Stimulated activated CD8-positive, alpha-beta memory T cell treated with anti-CD3 and anti-CD28 coated beads, Interleukin-7, amount 100 ng/mL, for 48 hours (primary cell): Measurements from ENCODE around the gene PLXNB1.

ENCODE experiments used
- DNase-seq, 2 donors: peaks; one replicate each; pipeline ENCODE4 v3.0.0-alpha.2; 2020; ENCODE audit warnings: low read depth in 1 of 2; ENCODE audit errors: extremely low read depth in 1 of 2

PLXNB1 gene

DNA sequence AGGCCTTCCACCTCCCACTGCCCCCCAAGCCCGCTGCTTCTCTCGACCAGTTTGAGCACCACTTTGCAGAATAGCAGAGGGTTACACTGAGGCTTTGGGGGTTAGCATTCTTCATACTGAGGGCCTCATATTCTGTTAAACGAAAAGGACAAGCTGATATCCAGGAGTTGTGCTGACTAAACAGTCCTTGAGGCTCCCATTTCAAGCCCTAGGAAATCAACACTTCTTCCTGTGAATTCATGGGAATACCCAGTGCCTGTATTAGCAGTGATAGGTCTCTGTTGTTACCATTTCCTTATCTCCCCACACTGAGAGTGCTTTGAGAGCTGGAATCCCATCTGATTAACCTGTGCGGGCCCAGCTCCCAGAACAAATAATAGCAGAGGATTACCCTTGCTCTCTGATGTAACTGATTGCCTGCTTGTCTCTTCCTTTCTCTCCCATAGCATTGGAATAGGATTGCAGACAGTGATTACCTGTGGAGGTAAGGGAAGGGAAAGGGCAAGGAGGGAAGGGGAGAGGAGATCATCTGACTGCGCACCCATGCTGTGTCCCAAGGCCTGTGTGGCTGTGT, 56.9 kb downstream of the PLXNB1 start:
- DNase-seq, result no peak

DNA sequence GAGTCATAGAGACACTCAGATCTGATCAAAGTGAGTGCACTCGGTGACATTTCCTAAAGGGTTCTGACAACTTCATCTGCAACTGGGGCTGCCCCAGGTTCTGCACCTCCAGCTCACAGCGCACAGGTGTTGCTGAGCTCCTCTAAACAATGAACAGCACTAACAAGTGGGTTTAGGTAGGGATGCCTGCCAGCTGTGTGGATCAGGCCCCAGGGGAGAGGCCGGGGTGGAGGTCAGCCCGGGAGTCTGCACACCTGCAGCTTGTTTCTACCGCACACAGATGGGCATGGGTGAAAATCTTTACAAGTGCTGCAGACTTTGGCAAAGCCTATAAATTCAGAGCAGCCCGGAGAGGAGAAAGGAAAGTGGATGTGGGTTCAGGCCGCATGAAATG, 57.5 kb downstream of the PLXNB1 start:
- DNase-seq, result no peak

DNA sequence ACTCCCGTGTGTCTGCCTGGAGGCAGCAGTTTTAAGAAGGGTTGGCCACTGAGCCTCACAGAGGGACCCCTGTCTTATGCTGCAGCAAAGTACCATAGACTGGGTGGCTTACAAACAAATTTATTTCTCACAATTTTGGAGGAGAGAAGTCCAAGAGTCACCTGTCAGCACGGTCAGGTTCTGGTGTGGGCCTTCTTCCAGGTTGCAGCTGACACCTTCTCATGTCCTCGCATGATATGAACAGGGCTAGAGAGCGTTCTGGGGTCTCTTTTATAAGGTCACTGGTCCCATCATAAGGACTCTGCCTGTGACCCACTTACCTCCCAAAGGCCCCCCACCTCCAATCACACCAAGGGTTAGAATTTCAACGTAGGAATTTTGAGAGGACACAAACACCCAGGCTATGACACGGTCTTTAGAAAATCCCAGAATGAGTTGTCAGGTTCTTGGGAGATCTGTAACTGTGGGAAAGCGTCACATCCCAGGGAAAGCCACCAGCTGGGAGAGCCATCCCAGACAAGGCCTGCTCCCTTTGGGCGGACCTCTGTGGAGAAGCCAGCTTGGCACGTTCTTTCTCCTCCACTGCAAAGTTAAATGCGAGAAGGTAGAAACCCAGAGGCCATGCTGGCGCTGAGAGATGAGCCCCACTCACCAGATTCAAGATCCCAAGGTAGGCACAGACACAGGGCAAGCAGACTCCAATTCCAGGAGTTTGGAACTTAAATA, 58.1 kb downstream of the PLXNB1 start, which contains the start of gene FBXW12:
Gene FBXW12 (plus strand): TSS at position 569 of the 726 bp plus-strand sequence. CDS start 549 bp downstream, outside the sequence.
- DNase-seq, result no peak

DNA sequence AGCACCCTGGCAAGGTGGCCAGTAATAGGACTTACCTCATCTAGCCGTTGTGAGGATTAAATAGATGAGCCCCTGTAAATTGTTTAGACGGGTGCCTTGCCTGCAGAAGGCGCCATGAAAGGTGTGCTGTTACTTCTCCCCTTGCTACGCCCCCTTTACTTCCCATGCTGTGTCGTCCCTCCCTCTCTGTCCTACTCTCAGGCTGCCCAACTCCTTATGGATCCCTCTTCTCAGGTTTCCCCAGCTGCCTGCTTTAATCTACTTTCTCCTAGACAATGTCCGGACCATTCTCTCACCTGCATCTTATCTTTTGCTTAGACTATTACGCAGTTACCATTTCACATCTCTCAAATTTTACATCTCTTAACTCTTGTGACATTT, 59.6 kb downstream of the PLXNB1 start:
- DNase-seq, result no peak

DNA sequence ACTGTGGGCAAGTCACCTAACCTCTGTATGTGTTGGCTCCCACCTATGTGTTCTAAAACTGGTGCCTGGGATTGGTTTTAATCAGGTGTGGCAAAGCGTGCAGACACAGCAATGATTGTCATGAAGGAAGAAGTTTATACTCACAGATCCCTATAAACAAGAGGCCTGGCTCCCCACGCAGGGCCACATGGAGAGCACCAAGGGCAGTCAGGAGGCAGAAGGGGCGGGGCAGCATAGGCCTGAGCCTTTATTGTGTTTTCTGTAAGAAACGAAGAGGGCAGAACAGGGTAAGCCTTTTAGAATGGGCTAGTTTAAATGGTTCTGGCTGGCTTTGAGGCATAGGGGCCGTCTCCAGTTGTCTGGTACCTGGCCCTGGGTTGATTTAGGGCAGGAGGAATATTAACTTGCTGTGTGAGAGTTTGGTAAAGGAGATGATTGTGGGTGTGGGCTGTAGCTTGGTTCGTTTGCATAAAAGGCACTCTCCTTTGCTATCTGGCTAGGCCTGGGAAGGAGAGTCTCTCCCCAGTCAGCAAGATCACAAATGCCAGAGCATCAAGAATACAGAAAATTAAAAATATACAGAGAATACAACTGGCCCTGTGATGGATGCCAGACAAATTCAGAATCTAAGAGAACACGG, 60.1 kb downstream of the PLXNB1 start:
- no peak for DNase-seq

DNA sequence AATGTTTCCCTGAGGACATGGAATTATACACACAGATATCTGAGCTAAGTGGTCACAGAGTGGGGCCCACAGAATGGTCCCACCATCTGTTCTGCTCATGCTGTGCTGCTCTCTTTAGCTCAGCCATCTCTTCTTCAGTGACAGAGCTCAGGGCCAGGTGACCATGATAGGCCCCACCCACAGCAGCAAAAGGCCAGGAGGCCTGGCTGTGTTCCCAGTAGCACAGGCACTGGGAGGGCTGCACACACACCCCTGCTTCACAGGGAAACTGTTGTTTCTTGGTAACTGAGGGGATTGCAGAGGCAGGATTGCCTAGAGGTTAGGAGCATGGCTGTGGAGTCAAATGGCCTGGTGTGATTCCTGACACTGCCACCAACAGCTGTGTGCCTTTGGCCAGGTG, 62.7 kb downstream of the PLXNB1 start:
- DNase-seq, result no peak

DNA sequence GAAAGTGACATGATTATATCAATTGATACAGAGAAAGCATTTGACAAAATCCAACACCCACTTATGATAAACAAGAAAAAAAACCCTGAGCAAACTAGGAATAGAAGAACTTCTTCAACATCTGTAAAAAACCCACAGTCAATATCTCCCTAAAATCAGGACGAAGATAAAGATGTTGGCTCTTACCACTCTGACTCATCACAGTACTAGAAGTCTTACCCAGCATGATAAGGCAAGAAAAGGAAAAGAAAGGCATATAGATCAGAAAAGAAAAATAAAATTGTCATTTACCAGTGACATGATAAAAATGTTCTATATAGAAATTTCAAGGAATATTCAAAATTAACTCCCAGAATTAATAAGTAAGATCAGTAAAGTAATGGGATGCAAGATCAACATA, 65.0 kb downstream of the PLXNB1 start:
- no peak for DNase-seq

DNA sequence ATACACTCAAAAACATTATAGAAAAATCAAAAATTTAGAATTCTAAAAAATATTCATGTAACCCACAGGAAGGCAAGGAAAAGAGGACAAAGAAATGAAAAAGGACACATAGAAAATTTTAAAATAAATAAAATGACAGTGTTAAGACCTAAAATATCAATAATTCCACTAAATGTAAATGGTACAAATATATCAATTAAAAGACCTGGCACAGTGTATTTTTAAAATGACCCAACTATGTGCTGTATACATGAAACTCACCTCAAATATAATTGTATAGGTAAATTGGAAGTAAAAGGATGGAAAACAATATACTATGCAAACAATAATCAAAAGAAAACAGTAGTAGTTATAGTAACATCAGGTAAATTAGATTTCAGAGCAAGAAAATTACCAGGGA, 68.0 kb downstream of the PLXNB1 start:
- DNase-seq, result no peak

DNA sequence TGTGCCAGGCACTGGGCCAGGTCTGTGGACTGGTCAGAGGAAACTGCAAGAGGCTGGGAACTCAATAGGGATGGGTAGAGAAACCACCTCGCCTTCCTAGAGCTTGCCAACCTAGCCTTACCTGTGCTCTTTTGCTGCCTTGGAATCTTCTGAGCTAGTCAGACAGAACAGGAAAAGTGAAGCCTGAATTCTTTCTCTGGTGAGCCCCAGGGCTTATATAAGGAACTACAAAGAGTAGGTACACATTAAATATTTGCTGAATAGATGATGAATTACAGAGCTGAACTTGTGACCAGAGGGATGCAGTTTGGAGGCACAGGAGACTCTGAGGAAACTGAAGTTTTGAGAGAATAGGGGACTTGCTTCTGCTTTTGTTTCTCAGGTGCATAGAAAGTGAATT, 73.5 kb downstream of the PLXNB1 start:
- no peak for DNase-seq

DNA sequence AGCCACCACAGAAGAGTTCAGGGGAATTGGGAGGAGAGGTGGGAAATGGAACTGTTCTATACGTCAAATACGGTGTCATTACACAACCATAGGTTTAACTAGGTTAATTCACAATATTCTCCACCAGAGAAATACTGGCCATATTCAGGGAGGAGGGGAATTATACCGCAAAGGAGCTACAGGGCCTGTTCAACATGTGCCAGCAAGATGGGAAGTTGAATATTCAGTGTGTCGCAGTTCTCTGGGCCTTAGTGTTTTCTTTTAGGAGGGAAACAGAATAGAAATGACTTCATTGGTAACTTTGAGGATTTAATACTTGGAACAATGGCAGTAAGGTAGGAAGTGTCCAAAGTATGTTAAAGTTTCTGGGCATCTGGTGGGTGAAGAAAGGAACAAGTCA, 75.9 kb downstream of the PLXNB1 start:
- DNase-seq, result no peak
